Posterior vena cava (tissue), 2 donors: ENCODE data around the gene CCM2. TPM values are rescaled to one million over a fixed set of nuclear protein-coding genes. Genes with fewer than 3 reads are reported as not detected.
A peak's percentile ranks its signal among the peaks of the same experiment; 100 is the strongest.

ENCODE experiments used
- DNase-seq: peaks from one replicate; pipeline ENCODE4 v3.0.0-alpha.2; 2020; ENCODE audit warnings: low spot score
- intact Hi-C, 2 donors: fragments of 100-400 bp; cut with DNase I; formaldehyde crosslinking; loops; one replicate each; pipeline versions ENCODE4 v1.14.1 to v1.14.2; 2022 to 2023
- total RNA-seq, 2 donors: library from RNA; stranded (reverse); fragmentation: NEBNext Ultra II Directional; extraction: Animal tissue kit (Norgen Biotek cat#: 25700); gene quantifications; one replicate each; pipeline ENCODE4 v1.2.1, GENCODE V29; 2021
- donor health status: DM: yes; HTN: yes; CAD: no.
- donor health status: DM: yes; HTN: yes; CAD: no.

The CCM2 gene
- total RNA-seq, 2 donors from 2014 or later, result 31.8 to 36.9 TPM

DNA sequence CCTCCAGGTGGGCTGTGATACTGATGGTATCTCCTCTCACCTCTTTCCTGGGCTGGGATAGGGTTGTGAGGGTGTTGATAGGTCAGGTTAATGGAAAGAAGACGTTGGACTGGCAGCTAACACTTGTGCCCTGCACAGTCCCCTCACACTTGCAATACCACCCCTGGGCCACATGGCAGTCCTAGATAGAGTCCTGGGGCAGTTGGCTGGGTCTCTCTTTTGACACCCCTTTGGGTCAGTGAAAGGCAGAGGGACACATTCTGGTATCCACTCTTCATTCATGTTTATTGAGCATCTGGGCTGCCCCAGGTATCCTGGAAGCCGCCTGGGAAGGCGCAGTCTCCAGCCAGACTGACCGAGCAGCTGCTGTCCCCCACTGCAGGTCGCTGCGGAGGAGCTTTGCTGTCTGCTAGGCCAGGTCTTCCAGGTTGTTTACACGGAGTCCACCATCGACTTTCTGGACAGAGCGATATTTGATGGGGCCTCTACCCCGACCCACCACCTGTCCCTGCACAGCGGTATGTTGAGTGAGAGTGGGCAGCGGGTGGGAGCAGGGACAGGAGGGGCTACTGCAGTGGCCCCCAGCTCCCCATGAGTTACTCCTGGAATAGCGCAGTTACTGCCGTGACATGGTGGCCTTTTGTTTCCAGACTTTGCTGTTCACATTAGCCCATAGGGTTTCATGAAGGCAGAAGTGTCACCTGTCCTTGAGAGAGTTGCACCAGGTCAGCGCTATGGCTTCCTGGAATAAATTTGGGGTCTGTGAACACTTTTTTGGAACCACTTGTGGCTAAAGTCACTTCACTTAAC, 69.6 kb downstream of the CCM2 start:
- no peak for DNase-seq
- intact Hi-C loops, result loop anchor here in 1 of 2 donors (10.0 kb wide), 1 partner anchor 1945 kb away; no protein-coding TSS in a partner anchor

DNA sequence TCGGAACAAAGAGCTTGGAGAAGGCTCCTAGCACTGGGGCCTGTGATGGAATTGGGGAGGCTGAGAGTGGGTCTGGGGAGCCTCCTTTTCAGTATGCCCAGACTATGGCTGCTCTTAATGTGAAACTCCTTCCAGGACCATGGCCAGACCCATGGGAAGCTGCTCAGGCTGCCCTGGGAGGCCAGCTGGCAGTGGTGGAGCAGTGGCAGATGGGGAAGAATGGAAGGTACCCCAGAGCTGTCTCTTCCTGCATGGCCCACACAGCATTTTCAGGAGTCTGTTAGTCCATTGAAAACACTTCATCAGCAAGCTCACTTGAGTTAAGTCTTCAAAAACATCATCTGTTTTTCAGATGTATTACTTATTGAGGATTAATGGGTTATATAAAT, 70.2 kb downstream of the CCM2 start:
- DNase-seq, result no peak
- intact Hi-C loops, result loop anchor here in 1 of 2 donors (10.0 kb wide), 1 partner anchor 1945 kb away; no protein-coding TSS in a partner anchor

DNA sequence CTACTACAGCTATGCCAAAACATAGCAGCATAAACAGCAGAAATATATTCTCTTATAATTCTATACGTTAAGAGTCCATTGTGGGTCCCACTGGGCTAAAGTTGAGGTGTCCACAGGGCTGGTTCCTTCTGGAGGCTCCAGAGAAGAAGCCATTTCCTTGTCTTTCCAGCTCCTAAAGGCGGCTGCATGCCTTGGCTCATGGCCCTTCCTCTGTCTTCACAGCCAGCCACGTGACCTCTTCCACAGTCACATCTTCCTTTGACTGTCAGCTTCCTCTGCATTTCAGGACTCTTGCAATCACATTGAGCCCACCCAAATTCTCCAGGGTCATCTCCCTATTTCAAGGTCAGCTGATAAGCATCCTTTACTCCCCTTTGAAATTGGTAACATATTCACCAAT, 71.5 kb downstream of the CCM2 start:
- intact Hi-C loops, result loop anchor here in 1 of 2 donors (10.0 kb wide), 1 partner anchor 1943 kb away; no protein-coding TSS in a partner anchor
- no peak for DNase-seq

DNA sequence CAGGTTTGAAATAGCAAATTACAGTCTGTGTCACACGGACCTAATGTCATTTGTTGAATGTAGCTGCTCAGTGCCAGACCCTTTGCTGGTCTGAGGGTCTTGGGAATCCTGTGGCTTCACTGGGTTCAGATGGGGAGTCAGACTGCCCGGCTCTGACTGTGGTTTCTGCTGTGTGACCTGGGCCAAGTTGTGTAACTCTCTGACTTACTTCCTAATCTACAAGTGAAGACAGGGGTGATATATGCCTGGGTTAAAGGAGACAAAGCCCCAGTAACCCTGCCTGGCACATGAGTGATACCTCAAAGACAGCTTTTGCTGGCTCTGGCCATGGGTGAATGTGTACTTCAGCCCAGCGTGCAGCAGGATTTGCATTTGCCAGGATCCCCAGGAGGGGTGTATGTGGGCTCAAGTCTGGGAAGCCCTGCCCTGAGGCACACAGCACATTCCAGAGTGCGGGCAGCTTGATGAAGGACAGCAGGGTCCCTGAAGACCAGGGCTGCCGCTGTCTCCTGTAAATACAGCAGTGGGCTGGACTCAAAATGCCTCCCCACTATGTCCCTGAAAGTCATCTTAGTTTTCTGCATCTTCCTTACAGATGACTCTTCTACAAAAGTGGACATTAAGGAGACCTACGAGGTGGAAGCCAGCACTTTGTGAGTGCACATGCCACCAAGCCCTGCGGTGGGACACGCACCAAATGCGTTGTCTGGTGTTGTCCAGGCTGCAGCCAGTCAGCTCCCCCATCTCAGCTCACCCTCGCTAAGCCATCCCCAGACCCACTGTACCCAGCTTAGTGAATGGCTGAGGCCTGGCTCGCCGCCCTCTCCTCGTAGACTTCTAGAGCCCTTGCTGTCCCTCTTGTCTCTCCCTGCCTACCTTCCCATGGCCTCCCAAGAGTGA, 72.4 kb downstream of the CCM2 start:
- DNase-seq, result peak; percentile 68
- intact Hi-C loops, result loop anchor here in 1 of 2 donors (10.0 kb wide), 1 partner anchor 1942 kb away; no protein-coding TSS in a partner anchor

DNA sequence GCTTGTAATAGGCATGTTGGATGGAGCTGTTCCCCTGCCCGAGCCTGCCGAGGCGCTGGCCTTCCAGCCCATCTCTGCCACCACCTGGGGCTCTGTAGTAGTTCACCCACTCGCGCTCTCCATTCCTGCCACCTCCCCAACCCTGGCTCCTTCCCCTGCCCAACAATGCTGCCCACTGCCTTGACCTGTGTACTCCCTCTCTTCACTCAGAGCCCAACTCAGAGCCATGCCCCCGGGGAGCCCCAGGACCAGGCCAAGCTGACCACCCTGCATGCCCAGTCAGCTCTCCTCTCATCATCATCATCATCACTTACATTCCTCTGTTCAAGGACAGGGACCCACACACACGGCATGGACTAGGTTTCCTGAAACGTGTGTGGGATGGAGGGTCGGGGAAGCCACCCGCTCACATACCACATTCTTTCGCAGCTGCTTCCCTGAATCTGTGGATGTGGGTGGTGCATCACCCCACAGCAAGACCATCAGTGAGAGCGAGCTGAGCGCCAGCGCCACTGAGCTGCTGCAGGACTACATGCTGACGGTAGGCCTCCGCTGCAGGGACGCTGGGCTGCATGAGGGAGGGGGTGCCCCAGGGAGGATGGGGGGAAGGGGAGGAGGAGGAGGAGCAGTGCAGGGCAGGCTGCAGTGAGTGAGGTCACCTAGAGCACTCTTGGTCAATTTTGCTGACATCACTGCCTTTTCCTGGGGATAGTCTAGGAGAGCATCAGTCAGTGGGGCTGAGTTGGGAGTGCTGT, 73.2 kb downstream of the CCM2 start:
- intact Hi-C loops, result loop anchor here in 1 of 2 donors (10.0 kb wide), 1 partner anchor 1942 kb away; no protein-coding TSS in a partner anchor

DNA sequence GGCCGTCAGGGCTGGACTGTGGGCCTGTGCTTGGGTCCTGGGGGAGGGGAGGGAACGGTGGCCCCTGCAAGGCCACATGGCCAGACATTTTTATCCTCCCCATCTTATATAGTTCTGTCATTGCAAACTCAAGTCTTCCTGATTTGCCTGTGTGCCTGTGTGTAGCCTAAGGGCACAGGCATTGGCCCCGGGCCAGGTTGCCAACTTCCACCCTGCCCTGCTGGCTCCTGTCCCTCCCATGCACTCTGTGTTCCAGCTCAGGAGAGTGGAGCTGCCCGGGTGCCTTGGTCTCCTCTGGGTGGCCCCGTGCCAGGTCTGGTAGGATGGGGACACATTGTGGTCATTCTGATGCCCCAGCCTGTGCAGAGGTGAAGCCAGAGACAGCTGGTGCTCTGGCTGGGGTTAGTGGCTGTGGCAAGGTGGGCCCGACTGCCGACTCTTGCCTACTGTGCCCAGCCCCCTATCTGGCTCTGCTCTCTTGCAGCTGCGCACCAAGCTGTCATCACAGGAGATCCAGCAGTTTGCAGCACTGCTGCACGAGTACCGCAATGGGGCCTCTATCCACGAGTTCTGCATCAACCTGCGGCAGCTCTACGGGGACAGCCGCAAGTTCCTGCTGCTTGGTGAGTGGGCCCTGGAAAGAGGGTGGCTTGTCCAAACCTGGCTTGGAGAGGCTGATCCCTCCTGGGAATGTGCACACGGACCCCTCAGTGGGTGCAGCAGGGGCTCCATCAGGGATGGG, 74.0 kb downstream of the CCM2 start:
- DNase-seq, result peak; percentile 68
- intact Hi-C loops, result loop anchor here in 1 of 2 donors (10.0 kb wide), 1 partner anchor 1941 kb away; no protein-coding TSS in a partner anchor

More for the DNA sequence above, 73.2 kb downstream of the CCM2 start:
- peak; percentile 75 for DNase-seq

DNA sequence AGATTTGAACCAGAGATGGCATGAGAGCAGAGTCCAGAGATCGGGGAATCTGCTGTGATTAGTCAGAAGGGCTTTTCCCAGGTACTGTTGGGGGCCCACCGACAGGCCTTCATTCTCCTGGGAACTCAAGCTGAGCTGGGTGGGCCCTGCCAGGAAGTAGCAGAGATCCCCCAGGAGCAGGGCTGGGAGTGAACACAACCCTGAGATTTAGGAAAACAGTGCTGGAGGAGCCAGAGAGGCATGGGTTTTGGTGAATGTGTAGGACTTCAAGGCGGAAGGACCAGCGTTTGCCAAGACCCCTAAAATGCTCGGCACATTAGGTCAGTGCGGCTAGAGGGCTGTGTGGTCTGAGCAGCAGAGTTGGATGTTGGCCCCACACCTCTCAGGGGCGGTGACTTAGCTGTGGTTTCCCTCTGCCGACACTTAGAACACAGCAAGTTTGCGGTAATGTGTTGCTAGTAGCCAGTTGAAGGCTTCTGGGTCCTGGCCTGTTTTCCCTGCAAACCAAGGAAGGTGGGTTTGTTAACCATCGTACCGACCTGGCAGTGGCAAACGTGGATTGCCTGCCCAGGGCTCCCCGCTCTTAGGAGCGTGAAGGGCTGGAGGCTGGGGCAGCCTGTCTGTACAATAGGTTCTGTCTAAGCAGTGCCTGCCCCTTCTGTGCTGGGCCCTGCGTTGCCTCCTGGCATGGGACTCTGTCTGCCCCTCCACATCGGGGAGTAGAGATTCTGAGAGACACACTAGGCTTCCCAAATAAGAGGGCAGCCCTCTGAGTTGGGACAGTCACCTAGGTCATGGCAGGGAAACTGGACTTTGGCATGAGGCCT, 74.7 kb downstream of the CCM2 start:
- no peak for DNase-seq
- intact Hi-C loops, result loop anchor here in 1 of 2 donors (10.0 kb wide), 1 partner anchor 1940 kb away; no protein-coding TSS in a partner anchor

DNA sequence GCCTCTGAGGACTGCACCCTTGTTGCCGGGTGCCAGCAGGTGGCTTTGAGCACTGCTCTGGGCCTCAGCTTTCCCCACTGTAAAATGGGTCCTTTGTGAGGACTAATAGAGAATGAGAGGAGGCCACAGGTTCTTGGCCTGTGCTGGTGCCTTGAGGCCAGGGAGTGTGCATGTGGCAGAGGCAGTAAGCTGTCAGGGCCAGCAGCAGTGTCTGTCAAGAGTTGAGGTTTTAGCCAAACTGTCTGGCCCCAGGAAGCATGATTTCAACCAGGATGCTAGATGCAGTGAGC, 75.3 kb downstream of the CCM2 start:
- intact Hi-C loops, result loop anchor here in 1 of 2 donors (10.0 kb wide), 1 partner anchor 1940 kb away; no protein-coding TSS in a partner anchor
- DNase-seq, result no peak

DNA sequence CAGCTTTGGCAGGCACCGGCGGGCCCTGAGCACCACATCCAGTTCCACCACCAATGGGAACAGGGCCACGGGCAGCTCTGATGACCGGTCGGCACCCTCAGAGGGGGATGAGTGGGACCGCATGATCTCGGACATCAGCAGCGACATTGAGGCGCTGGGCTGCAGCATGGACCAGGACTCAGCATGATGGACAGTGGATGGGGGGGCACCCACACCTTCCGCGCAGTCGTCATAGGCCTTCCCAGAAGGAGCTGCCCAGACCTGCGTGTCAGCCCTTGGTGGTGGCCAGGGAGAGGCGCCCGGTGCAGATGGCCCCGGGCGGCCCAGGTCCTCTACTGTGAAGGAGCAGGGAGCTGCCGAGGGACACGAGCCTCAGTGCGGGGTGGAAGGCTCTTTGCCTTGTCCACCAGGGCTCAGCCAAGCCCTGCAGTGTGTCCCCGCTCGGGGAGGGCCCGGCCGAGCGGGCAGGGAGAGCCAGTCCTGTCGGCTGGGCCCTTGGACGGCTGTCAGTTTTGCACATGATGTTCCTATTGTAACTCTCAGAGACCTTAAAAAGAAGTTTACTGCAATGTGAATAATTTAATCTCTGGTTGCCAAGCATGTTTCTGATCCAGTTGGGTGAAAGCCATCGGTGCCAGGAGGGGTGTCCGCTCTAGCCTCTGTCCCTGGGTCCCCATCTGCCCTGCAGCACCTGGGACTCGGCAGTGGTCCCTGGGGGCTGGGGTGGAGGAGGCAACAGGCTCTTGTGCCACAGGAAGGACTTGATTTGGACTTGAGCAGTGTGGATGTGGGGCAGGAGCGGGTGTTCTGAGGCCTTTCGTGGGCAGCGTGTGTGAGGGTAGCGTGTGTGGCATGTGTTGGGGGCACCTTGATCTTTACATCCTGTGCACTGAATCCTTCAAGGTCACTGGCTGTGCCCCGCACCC, 76.1 kb downstream of the CCM2 start:
- DNase-seq, result no peak
- intact Hi-C loops, result loop anchor here in 1 of 2 donors (10.0 kb wide), 1 partner anchor 1939 kb away; no protein-coding TSS in a partner anchor

DNA sequence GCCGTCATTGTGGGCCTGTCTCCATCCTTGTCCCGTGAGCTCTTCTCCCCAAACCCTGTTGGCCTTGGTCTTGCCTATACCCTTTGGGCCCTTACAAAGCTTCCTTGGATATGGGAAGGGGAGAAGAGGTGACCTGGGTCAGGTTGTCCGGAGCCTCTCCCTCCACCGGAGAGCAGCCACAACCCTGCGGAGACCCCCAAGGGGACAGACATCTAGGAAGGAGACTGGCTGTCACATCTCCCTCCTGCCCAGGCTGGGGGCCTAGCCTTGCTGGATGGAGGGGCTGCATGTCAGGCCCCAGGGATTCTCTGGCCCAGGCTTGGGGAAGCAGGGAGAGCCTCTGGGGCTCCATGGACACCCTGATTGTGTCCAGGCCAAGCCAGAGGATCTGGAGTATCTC, 76.9 kb downstream of the CCM2 start:
- DNase-seq, result no peak

DNA sequence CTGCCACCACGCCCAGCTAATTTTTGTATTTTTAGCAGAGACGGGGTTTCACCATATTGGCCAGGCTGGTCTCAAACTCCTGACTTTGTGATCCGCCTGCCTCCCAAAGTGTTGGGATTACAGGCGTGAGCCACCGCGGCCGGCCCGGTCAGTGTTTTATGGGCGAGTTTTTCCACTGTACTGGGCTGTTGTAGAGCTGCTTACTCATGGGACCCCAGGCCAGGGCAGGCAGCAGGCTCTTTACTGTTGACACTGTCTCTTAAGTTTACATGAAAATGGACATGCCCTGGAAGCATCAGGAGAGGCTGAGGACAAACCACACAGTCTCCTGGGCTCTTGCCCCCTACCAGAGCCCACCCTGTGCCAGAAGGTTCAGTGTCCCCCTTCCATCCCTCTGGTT, 77.6 kb downstream of the CCM2 start:
- intact Hi-C loops, result loop anchor here in 1 of 2 donors (10.0 kb wide), 1 partner anchor 1937 kb away; no protein-coding TSS in a partner anchor
- DNase-seq, result peak; percentile 73

More for the DNA sequence above, 76.9 kb downstream of the CCM2 start:
- intact Hi-C loops, result loop anchor here in 1 of 2 donors (10.0 kb wide), 1 partner anchor 1938 kb away; no protein-coding TSS in a partner anchor

DNA sequence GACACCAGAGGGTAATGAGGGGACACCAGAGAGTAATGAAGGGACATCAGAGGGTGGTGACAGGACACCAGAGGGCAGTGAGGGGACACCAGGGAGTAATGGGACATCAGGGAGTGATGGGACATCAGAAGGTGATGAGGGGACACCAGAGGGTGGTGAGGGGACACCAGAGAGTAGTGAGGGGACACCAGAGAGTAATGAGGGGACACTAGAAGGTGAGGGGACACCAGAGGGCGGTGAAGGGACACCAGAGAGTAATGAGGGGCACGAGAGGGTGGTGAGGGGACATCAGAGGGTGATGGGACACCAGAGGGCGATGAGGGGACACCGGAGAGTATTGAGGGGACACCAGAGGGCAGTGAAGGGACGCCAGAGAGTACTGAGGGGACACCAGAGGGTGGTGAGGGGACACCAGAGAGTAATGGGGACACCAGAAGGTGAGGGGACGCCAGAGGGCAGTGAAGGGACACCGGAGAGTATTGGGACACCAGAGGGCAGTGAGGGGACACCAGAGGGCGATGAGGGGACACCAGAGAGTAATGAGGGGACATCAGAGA, 78.2 kb downstream of the CCM2 start:
- DNase-seq, result no peak
- intact Hi-C loops, result loop anchor here in 1 of 2 donors (10.0 kb wide), 1 partner anchor 1937 kb away; no protein-coding TSS in a partner anchor

DNA sequence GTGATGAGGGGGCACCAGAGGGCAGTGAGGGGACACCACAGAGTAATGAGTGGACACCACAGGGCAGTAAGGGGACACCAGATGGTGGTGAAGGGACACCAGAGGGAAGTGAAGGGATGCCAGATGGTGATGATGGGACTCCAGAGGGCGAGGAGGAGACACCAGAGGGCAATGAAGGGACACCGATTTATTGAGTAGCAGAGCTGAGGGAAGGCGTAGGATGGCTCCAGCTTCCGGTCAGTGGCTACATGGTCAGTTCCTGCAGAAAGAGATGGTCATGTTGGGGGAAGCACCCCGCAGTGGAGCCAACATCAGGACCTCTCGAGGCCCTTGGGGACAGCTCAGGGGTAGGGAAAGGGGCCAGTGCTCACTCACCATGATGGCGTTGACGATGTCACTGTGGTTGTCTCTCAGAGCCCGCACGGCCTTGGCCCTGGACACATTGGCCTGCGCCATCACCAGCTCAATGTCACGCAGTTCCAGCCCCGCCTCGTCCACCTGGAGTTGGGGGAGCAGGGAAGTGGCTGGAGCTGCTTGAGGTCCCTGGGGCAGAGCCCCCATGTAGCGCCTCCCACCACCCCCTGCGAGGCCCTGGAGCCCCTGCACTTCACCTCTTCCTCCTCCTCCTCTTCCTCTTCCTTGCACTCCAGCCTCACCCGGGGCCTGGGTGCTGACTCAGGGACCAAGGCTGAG, 80.4 kb downstream of the CCM2 start:
- intact Hi-C loops, result no loop called here
- peak; percentile 80 for DNase-seq

DNA sequence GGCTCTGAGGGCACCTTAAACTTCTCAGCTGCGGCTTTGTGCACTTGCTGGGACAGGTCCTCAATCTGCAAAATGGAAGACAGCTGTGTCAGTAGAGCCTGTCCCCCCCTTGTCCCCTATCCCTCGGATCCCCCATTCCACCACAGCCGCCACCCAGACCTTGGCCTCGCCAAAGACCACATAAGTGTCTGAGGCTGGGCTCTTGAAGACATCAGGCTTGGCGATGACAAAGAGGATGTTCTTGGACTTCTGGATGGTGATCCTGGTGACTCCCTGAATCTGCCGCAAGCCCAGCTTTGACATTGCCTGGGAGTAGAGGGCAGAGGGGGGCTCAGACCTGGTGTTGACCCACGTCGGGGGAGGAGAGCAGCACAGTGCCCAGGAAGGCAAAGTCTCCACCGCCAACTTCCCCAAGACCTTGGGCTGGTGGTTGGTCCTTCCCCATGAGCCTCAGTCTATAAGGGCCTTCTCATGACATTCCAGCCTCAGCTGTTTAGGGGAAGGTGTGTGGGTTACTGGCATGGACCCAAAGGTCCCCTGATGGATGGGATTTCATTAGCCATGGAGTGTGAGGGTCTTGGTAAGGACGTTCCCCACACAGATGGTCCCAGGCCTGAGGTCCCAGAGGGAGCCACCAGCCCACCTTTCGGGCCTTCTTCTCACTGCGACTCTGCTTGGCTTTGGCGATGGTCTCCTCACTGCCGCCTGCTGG, 81.1 kb downstream of the CCM2 start:
- DNase-seq, result peak; percentile 77
- intact Hi-C loops, result no loop called here

DNA sequence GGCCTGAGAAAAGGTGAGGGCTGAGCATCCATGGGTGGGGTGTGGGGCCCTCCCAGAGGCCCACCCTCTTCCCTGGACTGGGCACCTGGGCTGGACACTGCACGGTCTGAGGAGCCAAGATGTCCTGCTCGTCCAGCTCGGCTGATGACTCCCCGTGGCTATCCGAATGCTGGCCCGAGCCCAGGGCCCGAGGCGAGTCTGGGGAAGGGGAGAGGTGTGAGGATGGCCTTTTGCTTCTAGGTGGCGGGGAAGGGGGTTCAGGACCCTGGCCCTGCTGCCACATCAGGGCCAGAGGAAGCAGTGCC, 81.6 kb downstream of the CCM2 start:
- peak; percentile 63 for DNase-seq
- intact Hi-C loops, result no loop called here
